ENCODE measurements around the gene MRPL51. TPM values are rescaled to one million over a fixed set of nuclear protein-coding genes. Genes with fewer than 3 reads are reported as not detected.

Gene MRPL51
- total and polyA plus RNA-seq, 2 of the 8 experiments (the other 6 are each of a cell fraction or from before 2014, with no cell fraction given), result 119 to 331 TPM

DNA sequence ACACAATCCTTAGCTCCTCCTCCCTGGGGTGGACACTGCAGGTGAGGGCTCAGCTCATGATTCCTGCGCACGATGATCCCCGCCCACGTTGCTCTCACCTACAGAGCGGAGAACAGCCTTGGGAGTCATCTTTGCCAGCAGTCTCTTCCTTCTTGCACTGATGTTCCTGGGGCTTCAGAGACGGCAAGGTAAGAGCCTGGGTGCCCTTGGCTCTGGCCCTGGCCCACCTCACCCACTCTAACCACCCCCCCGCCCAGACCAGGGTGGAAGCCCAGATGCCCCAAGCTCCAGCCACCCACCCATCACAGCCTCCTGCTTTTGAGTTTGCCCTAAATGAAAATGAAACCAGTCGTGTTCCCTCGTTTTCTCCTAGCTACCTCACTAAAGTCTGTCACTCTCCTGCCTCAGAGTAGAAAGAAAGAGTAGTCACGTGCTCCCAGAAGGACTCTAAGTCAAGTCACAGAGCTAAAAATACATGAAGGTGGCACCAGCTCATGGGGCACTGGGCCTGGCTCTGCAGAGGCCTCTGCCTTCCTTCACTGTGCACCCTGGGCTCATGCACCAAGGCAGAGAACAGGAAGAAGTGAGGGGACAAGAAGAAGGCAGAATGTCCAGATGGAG lies 32.2 kb downstream of the MRPL51 start:
- Histone ChIP-seq H3K23me2 (ENCODE audit: low read depth, low read length) (no peaks in the 10 kb centered on the region), H3K27me3 (replicated peaks in 1 of 4; ENCODE audit: control insufficient read depth in 3 of 4, extremely low read depth in 1 of 4, insufficient read depth in 3 of 4, low read length in 3 of 4) (no peaks in the 10 kb centered on the region), H2AFZ (ENCODE audit: low read length) (no peak overlapping the region), H3K79me1 (ENCODE audit: low read depth, low read length) (no peaks in the 10 kb centered on the region), H3K9ac (replicated peaks in 1 of 4; ENCODE audit: extremely low read depth in 1 of 4, low read depth in 3 of 4, low read length in 3 of 4) (no peak overlapping the region), H3K4ac (replicated peaks; ENCODE audit: insufficient read length, low read depth, low read length) (no peak overlapping the region), H3K4me1 (replicated peaks in 1 of 4; ENCODE audit: control insufficient read depth in 3 of 4, insufficient read depth in 4 of 4, low read length in 3 of 4) (no peaks in the 10 kb centered on the region), H4K20me1 (replicated peaks in 1 of 2; ENCODE audit: control insufficient read depth in 1 of 2, insufficient read depth in 2 of 2, low read length in 2 of 2) (peaks cover 0 to 3% of the 10 kb centered on the region in 2 experiments), H2BK20ac (ENCODE audit: low read length) (no peak overlapping the region), H2BK12ac (ENCODE audit: low read depth, low read length) (no peak overlapping the region), H3K4me2 (ENCODE audit: insufficient read depth in 1 of 2, low read depth in 2 of 2, low read length in 2 of 2) (no peak overlapping the region), H2AK5ac (ENCODE audit: low read depth, low read length) (no peak overlapping the region), H3K18ac (ENCODE audit: extremely low read depth, low read length) (no peak overlapping the region), H3K4me3 (ENCODE audit: extremely low read depth in 1 of 4, insufficient read depth in 2 of 4, low read depth in 3 of 4, low read length in 4 of 4) (no peak overlapping the region), H2BK120ac (replicated peaks; ENCODE audit: low read depth, low read length) (no peak overlapping the region), H4K8ac (ENCODE audit: extremely low read depth, insufficient read depth, low read length) (no peak overlapping the region), H2BK5ac (ENCODE audit: low read depth, low read length) (0 out of 2 replicates have a peak overlapping the region, but pooled peaks have one; percentile 24), H3K36me3 (ENCODE audit: control insufficient read depth in 2 of 4, insufficient read depth in 4 of 4, low read length in 3 of 4) (peaks cover 5 to 39% (median 26%) of the 10 kb centered on the region in 4 experiments), H3K14ac (ENCODE audit: insufficient read length) (no peak overlapping the region), H4K91ac (replicated peaks; ENCODE audit: insufficient read length, low read length) (no peak overlapping the region), H3K79me2 (ENCODE audit: control insufficient read depth in 1 of 2, insufficient read depth in 2 of 2, low read length in 2 of 2) (no peaks in the 10 kb centered on the region), H3K56ac (replicated peaks; ENCODE audit: insufficient read length, low read depth, low read length) (no peak overlapping the region), H3K27ac (ENCODE audit: low read depth, low read length) (no peak overlapping the region), H4K5ac (ENCODE audit: insufficient read length, low read depth, low read length) (no peak overlapping the region), H3K23ac (ENCODE audit: insufficient read length) (no peak overlapping the region), H2BK15ac (ENCODE audit: low read length) (no peak overlapping the region), H3K9me3 (ENCODE audit: insufficient read depth in 2 of 2, low read depth in 1 of 2, low read length in 1 of 2) (no peaks in the 10 kb centered on the region)
- ChIA-PET CTCF (ENCODE audit: partially characterized antibody) (interaction anchor here (1.0 to 10.5 kb wide), 9 partner anchors 9 to 133 kb away, joined by 3 to 202 read pairs (median 6); partner anchors contain the start of genes CD27, TAPBPL and VAMP1), POLR2A (ENCODE audit: partially characterized antibody) (interaction anchor here (0.7 to 8.8 kb wide), 12 partner anchors 8 to 134 kb away, joined by 3 to 78 read pairs (median 4); partner anchors contain the start of genes CD27, MRPL51, TAPBPL and VAMP1)
- FAIRE-seq (no peak), DNase-seq (ENCODE audit: low read depth in 1 of 2, low spot score in 2 of 2) (no peak)
- 87% methylated on average over 10 of the region's 10 CpGs; no CpG with 5 or more reads in 1 of the 2 experiments for WGBS, 2 experiments (ENCODE audit: extremely low coverage in 1 of 2, insufficient coverage in 1 of 2, insufficient read length in 1 of 2, insufficient replicate concordance in 2 of 2, low coverage in 1 of 2, low lambda C conversion rate in 2 of 2, missing lambda C conversion rate in 1 of 2)
- no peak for TF ChIP-seq POU5F1 (IDR thresholded peaks at IDR 0.05; ENCODE audit: low read depth, low read length)
- TF ChIP-seq, protein P1, sequence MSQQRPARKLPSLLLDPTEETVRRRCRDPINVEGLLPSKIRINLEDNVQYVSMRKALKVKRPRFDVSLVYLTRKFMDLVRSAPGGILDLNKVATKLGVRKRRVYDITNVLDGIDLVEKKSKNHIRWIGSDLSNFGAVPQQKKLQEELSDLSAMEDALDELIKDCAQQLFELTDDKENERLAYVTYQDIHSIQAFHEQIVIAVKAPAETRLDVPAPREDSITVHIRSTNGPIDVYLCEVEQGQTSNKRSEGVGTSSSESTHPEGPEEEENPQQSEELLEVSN (IDR thresholded peaks at IDR 0.05), result no peak
- TF ChIP-seq ASH2L (IDR thresholded peaks at IDR 0.05; ENCODE audit: low read length), result no peak
- no peak for TF ChIP-seq RAD21 (IDR thresholded peaks at IDR 0.05 in 1 of 2, conservative IDR thresholded peaks at IDR 0.05 in 1 of 2; ENCODE audit: low read depth in 2 of 2, low read length in 2 of 2)
- TF ChIP-seq SAP30 (IDR thresholded peaks at IDR 0.05; ENCODE audit: insufficient read depth, insufficient replicate concordance, low read length), result no peak
- TF ChIP-seq CEBPB (IDR thresholded peaks at IDR 0.05; ENCODE audit: low read depth, low read length), result no peak
- no peak for TF ChIP-seq CTBP2 (IDR thresholded peaks at IDR 0.05; ENCODE audit: borderline replicate concordance, insufficient read depth, insufficient read length, low read length)
- TF ChIP-seq CBX8 (IDR thresholded peaks at IDR 0.05; ENCODE audit: borderline replicate concordance, low read depth, low read length), result no peak
- TF ChIP-seq, protein P2, sequence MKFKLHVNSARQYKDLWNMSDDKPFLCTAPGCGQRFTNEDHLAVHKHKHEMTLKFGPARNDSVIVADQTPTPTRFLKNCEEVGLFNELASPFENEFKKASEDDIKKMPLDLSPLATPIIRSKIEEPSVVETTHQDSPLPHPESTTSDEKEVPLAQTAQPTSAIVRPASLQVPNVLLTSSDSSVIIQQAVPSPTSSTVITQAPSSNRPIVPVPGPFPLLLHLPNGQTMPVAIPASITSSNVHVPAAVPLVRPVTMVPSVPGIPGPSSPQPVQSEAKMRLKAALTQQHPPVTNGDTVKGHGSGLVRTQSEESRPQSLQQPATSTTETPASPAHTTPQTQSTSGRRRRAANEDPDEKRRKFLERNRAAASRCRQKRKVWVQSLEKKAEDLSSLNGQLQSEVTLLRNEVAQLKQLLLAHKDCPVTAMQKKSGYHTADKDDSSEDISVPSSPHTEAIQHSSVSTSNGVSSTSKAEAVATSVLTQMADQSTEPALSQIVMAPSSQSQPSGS (IDR thresholded peaks at IDR 0.05; ENCODE audit: low read length), result no peak

All from H1 (cell line).